Skeletal muscle cell (primary cell): Measurements from ENCODE around the gene CHAD.

Experiments used
- DNase-seq: peaks from one replicate; pipeline ENCODE4 v3.0.0-alpha.2; 2010; ENCODE audit warnings: low read depth
- H3K4me3 ChIP-seq: 2 replicates; pipeline ENCODE4 v1.5.1; 2011; ENCODE audit warnings: low read depth, mild to moderate bottlenecking, control low read depth, low read length, moderate library complexity

The CHAD gene

GRCh38 chr17:50468304-50469207 lies at the start of gene CHAD:
TSS of gene CHAD (minus strand) at chr17:50468880. CDS start at chr17:50468813, 67 bp downstream.
- no peak for DNase-seq
- H3K4me3 ChIP-seq, result peak within 1 kb of the TSS; percentile 28

- no peak for DNase-seq
- no peak overlapping the region for H3K4me3 ChIP-seq
Observed at GRCh38 chr17:50517504-50518383, 49.1 kb upstream of the CHAD start.

GRCh38 chr17:50517011-50517410 lies 48.3 kb upstream of the CHAD start:
- no peak for DNase-seq
- H3K4me3 ChIP-seq, result no peak overlapping the region

GRCh38 chr17:50514936-50515702 lies 46.4 kb upstream of the CHAD start:
- no peak overlapping the region for H3K4me3 ChIP-seq

GRCh38 chr17:50514388-50514787 lies 45.7 kb upstream of the CHAD start:
- H3K4me3 ChIP-seq, result no peak overlapping the region
- no peak for DNase-seq

More at GRCh38 chr17:50514936-50515702, 46.4 kb upstream of the CHAD start:
- peak; percentile 79 for DNase-seq

- no peak overlapping the region for H3K4me3 ChIP-seq
- DNase-seq, result no peak
Observed at GRCh38 chr17:50513495-50513894, 44.8 kb upstream of the CHAD start.

- H3K4me3 ChIP-seq, result no peak overlapping the region
- DNase-seq, result no peak
Observed at GRCh38 chr17:50511058-50511457, 42.4 kb upstream of the CHAD start.

- peak overlapping the region; percentile 48 for H3K4me3 ChIP-seq
- no peak for DNase-seq
Observed at GRCh38 chr17:50508573-50509460, 40.1 kb upstream of the CHAD start.

- peak within 1 kb of the TSS; percentile 48 for H3K4me3 ChIP-seq
- DNase-seq, result no peak
Observed at GRCh38 chr17:50507871-50508572, 39.3 kb upstream of the CHAD start, which contains the start of gene MYCBPAP. TSS of gene MYCBPAP (plus strand) at chr17:50508439. CDS start at chr17:50508675, 236 bp downstream.

- DNase-seq, result no peak
- no peak overlapping the region for H3K4me3 ChIP-seq
Observed at GRCh38 chr17:50506298-50506697, 37.6 kb upstream of the CHAD start.

- H3K4me3 ChIP-seq, result no peak overlapping the region
- DNase-seq, result no peak
Observed at GRCh38 chr17:50505591-50506130, 37.0 kb upstream of the CHAD start.

GRCh38 chr17:50502301-50502990 lies 33.8 kb upstream of the CHAD start:
- DNase-seq, result no peak

GRCh38 chr17:50501054-50501453 lies 32.4 kb upstream of the CHAD start:
- DNase-seq, result no peak
- no peak overlapping the region for H3K4me3 ChIP-seq

More at GRCh38 chr17:50502301-50502990, 33.8 kb upstream of the CHAD start:
- no peak overlapping the region for H3K4me3 ChIP-seq

GRCh38 chr17:50499721-50500120 lies 31.0 kb upstream of the CHAD start:
- DNase-seq, result no peak
- H3K4me3 ChIP-seq, result no peak overlapping the region

GRCh38 chr17:50499270-50499669 lies 30.6 kb upstream of the CHAD start:
- no peak overlapping the region for H3K4me3 ChIP-seq
- DNase-seq, result no peak

- no peak for DNase-seq
- no peak overlapping the region for H3K4me3 ChIP-seq
Observed at GRCh38 chr17:50498021-50498874, 29.6 kb upstream of the CHAD start.
